GM15510 (cell line): ENCODE measurements around the gene SLC35C1.

Experiments used
- POLR2A ChIP-seq: IDR thresholded peaks from 3 replicates; pipeline ENCODE4 v1.6.1; 2011; ENCODE audit warnings: borderline replicate concordance; ENCODE audit not compliant: insufficient read length; ENCODE audit errors: extremely low read depth

Gene SLC35C1

DNA sequence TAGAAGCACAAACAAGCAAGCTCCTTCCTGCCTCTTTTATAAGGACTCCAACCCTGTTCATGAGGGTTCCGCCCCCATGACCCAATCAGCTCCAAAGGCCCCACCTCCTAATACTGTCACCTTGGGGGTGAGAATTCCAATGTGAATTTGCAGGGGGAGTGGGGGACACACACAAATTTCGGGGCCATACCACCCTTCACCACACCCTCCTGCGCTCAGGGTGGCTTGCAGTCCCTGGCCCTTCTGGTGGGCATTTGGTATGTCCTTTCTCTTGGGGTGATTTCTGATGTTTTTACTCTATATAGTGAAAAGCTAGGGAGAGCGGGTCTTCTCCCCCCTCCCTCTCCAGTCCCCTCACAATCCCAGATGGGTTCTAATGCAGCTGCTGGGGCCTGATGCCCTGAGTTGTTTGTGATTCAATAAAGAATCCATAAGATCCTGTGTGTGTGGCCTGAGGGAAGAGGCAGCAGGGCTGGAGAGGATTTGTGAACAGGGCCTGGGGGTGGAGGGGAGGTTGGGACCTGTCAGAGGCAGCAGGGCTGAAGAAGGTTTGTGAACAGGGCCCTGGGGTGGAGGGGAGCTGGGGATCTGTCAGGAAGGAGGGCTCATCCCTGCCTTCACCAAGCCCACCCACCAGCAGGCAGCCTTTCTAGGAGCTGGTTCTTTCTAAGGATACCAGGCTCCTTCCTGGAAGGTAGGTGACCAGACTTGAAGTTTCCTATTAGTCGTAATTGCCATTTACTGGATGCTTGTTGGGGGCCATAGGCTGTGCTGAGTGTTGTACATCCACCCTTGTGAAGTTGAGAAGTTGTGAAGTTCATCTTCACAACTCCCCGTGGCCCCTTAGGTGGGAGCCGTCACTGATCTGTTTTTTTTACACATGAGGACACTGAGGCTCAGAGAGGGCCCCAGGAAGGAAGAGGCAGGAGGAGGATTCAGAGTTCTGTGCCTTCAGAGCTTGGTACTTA lies 7.9 kb downstream of the SLC35C1 start:
- no peak for TF ChIP-seq POLR2A

DNA sequence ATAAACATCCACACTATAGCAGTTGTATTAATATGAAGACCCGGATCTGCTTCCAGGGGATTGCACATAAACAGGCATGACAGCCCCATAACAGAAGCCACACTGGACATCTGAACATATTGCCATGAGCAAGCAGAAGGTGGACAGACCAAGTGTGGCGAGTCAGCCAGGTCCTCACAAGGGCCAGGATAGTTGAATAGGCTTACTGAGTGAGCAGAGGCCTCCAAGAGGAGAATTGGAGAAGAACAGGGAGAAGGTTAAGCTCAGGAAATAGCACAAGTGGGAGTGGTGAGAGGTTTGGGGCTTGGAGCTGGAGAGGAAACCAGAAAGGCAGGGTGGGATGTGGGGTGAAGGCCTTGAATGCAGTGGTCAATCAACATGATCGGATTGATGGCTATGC lies 10.8 kb downstream of the SLC35C1 start:
- no peak for TF ChIP-seq POLR2A

DNA sequence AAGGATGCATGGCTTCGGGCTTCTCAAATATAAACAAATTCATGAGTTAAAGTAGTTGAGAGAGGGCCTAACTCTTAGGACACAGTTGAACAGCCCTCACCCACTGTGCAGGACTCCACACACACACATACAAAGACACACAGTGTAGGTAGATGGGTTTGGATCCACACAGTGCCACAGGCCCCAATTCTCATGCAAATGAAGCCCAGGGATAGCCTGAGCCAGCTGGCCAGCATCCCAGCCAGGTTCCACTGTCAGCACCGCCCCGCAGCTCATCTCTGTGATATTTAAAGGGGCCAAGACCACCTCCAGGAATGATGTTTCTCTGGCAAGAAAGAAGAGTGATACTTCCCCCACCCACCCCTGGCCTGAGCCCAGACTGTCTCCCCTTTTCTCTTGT lies 11.7 kb downstream of the SLC35C1 start:
- no peak for TF ChIP-seq POLR2A

DNA sequence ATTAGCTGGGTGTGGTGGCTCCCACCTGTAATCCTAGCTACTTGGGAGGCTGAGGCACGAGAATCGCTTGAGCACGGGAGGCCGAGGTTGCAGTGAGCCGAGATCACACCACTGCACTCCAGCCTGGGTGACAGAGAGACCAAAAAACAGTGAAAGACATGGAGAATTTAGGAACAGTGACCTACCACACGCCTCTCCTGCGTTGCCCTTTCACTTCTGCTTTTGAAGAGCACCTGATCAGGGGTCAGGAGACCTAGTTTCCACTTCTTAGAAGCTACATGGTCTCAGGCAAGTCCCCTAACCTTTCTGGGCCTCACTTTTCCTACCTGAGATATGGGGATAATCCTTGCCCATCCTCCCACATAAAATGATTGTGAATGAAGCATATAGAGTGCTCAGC lies 12.2 kb downstream of the SLC35C1 start:
- no peak for TF ChIP-seq POLR2A

DNA sequence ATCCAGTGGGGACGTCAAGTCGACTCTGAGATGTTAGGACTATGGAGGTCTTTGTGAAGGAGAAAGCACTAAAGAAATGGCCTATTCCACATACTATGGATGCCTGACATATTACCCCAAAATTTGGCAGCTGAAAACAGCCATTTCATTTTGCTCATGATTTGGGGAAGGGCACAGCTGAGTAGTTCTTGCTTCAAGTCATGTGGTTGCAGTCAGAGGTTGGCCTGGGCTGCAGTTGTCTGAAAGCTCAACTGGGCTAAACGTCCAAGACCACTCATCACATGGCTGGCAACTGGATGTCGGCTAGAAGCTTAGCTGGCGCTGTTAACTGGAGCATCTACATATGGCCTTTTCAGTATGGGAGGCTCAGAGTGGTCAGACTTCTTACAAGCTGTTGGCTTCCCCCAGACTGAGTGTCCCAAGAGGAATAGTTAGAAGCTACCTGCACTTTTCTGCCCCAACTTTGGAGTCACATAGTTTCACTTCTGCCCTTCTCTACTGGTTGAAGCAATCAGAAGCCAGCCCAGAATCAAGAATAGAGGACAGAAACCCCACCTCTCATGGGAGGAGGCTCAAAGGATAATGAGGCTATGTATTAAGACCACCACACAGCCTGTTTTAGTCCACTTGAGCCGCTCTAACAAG lies 14.1 kb downstream of the SLC35C1 start:
- no peak for TF ChIP-seq POLR2A

DNA sequence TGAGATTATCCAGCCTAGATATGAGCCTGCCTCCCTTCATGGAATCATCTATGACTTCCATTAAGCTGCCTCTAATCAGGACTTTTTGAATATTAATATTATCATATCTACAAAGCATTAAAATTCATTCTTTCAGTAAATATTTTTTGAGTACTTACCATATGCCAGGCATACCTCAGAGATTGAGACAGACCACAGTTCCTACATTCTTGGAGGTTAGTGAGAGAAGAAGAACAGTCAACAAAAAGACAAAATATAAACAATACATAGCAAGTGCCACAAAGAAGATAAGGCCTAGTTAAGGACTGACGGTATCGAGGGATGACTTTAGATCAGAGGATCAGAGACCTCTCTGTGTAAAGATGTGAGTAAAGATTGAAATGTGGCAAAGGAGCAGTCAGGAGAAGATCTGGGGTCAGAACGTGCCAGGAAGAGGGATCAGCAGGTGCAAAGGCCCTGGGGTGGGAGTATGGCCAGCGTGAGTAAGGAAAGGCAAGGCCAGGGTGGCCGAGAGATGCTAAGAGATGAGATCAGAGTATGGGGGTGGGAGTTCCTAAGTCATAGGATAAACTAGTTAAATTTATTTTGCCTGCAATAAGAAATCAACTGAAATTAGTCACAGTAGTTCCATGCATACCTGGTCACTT lies 15.4 kb downstream of the SLC35C1 start:
- no peak for TF ChIP-seq POLR2A

DNA sequence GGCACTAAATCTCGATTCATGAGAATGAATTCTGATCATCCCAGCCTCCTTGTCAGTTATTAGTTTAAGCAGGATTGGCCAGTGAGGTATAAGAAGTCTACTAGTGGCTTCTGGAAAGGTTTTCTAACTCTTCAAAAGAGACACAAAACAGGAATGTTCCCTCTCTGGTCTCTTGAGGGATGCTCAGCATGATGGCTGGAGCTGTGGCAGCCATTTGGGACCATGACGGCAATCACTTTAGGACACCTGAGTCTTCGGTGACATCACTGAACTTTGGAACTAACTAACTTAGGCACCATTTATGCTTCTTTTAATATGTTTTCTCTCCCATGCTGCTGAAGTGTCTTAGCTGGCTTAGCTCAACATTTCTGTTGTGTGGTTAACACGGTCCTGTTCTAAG lies 22.2 kb downstream of the SLC35C1 start:
- no peak for TF ChIP-seq POLR2A

DNA sequence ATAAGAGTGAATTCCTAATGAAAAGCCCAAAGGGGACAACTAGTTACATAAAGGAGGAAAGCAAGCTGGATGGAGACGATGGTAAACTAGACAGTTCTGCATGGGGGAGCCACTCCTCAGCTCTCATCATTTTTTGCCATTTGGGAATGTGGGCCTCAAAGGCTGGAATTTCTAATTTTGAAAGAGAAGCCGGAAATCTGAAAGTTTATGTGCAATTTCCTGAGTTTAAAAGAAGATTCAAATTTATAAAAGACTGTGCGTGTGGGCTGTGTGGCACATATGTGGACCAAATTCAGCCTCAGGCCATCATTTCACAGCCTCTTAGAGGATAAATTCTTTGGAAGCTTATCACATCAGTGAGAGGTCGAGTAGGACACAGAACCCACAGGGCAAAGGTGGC lies 24.0 kb downstream of the SLC35C1 start:
- no peak for TF ChIP-seq POLR2A

DNA sequence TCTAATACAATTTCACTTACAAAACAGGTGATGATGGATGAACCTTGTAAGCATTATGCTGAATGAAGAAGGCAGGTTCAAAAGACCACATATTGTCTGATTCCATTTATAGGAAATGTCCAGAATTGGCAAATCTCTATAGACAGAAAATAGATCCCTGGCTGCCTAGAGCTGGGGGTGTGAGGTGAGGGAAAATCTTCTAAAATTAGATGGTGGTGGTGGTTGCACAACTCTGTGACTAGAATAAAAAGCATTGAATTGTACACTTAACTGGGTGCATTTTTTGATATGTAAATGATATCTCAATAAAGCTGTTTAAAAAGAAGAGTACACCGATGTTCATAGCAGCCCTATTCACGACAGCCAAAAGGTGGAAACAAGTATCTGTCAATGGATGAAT lies 25.6 kb downstream of the SLC35C1 start:
- no peak for TF ChIP-seq POLR2A

DNA sequence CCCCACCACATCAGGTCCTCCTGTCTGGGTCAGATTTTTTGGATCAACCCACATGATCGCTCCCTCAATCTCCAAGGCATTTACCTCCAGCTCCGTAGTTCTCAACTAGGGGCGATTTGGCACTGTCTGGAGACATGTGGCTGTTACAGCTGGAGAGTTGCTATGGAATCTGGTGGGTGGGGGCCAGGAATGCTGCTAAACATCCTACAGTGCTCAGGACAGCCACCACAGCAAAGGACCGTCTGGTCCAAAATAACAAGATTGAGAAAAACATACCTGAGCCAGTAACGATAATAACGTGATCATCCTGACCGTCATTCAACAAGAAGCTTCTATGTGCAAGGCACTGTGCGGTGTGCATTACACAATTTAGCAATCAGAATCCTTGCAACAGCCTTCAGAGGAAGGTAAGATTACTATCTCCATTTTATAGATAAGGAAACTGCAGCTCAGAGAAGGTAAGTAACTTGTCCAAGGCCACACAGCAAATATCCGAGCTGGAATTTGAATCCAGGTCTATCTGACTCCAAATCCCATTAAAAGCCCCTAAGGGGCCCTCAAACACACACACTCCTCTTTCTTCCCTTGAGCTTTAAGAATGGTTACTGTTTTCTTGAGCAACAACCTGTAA lies 28.0 kb downstream of the SLC35C1 start:
- no peak for TF ChIP-seq POLR2A

DNA sequence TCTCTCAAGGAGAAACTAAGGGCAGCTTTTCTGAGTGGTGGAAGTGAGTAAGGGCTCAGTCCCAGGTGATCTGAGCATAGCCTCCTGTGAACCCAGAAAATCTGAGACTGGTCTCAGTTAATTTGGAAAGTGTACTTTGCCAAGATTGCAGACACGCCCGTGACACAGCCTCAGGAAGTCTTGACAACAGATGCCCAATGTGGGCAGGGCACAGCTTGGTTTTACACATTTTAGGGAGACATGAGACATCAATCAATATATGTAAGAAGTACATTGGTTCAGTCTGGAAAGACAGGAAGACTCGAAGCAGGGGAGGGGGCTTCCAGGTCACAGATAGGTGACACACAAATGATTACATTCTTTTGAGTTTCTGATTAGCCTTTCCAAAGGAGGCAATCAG lies 28.8 kb downstream of the SLC35C1 start:
- no peak for TF ChIP-seq POLR2A

DNA sequence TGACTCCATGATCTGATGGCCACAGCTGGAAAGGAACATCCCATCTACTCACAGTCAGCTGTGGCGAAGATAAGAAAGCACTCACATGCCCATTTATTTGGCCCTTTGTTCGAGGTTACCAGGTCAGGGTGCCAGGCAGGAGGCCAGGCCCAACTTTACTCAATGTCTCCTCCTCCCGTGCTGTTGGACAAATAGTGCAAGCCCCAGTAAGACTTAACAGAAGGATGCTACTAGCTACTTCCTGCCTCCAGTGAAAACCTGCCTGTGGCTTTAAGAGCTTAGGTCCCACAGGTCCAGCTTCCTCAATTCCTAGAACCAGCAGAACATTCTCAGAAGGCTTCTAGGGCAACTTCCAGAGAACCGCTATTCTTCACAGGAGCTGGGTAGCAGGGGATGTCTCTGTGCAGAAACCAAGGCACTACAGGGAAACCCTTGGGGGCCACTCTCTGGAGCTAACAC lies 29.4 kb downstream of the SLC35C1 start:
- TF ChIP-seq POLR2A: no peak

DNA sequence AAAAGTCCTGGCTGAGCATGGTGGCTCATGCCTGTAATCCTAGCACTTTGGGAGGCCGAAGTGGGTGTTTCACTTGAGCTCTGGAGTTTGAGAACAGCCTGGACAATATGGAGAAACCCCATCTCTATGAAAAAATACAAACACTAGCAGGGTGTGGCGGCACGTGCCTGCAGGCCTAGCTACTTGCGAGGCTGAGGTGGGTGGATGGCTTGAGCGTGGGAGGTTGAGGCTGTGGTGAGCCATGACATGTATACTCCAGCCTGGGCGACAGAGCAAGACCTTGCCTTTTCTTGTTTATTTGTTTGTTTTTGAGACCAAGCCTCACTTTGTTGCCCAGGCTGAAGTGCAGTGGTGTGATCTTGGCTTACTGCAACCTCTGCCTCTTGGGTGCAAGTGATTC lies 34.3 kb downstream of the SLC35C1 start:
- no peak for TF ChIP-seq POLR2A

DNA sequence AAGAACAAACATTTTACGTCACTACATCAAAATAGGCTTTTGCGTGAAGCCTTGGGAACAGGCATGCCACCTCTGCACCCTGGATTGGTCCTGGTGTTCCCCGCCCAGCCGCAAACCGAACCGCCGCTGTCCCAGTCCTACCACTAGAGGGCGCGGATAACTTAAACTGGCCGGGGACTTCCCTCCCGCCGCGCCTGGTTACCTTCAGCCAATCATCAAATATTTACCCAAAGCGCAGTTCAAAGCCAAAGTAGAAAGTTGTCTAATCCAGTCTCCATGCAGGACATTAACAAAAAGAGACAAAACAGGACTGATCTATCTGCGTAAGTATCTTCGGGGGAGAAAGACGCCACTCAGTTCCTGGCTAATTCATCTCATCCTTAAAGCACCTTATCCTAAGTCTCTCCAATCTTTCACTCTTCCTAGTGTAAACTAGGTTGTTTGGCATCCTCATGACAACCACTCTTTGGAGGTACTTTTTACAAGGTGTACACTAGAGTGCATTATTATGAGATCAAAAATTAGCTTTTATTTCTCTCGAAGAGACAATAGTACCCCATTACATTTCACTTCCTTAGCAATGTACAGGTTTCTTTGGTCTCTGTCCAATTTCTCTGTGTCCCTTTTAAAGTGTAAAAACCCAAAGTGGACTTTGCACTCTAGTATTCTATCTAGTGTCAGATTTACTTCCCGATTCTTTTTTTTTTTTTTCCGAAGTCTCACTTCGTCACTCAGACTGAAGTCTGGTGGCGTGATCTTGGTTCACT lies 38.4 kb downstream of the SLC35C1 start:
- no peak for TF ChIP-seq POLR2A

DNA sequence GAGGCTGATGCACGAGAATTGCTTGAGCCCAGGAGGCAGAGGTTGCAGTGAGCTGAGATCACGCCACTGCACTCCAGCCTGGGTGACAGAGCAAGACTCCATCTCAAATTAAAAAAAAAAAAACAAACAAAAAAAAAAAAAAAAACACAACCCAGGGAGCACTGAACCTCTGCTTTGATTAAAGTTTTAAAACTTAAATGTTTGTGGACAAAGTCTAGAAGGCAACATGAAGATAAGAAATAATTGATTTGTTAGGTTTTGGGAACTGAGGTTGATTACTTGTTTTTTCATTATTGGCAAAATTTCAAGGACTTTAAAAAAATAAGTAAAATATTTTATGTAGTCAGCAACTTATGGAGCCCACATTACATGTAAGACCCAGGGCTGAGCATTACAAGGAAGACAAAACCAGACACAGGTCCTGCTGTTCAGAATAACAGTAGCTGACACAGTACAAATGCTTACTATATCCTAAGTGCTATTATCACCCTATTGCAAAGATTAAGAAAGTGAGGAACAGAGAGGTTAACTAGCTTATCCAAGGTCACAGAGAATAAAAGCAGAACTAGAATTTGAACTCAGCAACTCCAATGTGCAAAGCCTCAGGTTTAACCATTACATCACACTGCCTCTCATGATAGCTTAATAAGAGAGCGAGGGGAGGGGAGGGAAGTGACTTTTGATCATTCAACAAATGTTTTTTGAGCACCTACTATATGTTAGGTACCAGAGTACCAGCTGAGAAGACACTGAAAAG lies 40.1 kb downstream of the SLC35C1 start:
- no peak for TF ChIP-seq POLR2A
